ENCODE data around the gene EML4. TPM values are rescaled to one million over a fixed set of nuclear protein-coding genes. Genes with fewer than 3 reads are reported as not detected.
A peak's percentile ranks its signal among the peaks of the same experiment; 100 is the strongest.

The EML4 gene
- total RNA-seq, 2 experiments from 2014 or later = 58.2 to 59.7 TPM

- POLR2A ChIA-PET = interaction anchor here (1.0 to 1.2 kb wide), 2 partner anchors 9 kb away, joined by 4 to 6 read pairs; no protein-coding TSS in a partner anchor
- CTCF ChIA-PET = no interaction called here
Measured at GRCh38 chr2:42337846-42338566, 168.9 kb downstream of the EML4 start.

GRCh38 chr2:42338567-42339190 lies 169.5 kb downstream of the EML4 start:
- intact Hi-C loops (cut with micrococcal nuclease) = no loop called here
- Mint-ChIP-seq H3K4me1 (ENCODE audit: low read depth) (peaks cover 33% of the 10 kb centered on the region), H3K4me3 (no peak overlapping the region), H3K36me3 (ENCODE audit: low read depth) (peaks cover 67% of the 10 kb centered on the region), H3K27ac (no peak overlapping the region), H3K27me3 (no peaks in the 10 kb centered on the region), H3K9me3 (peaks cover 8% of the 10 kb centered on the region)
- no peak for ATAC-seq
- TF ChIP-seq CTCF (IDR thresholded peaks at IDR 0.05) = no peak
- CTCF ChIA-PET = no interaction called here
- POLR2A ChIA-PET = interaction anchor here (1.2 kb wide), 1 partner anchor 10 kb away, joined by 4 read pairs; no protein-coding TSS in a partner anchor
- no peak for DNase-seq

More at GRCh38 chr2:42337846-42338566, 168.9 kb downstream of the EML4 start:
- Mint-ChIP-seq H3K4me3 (no peak overlapping the region), H3K36me3 (ENCODE audit: low read depth) (peaks cover 69% of the 10 kb centered on the region), H3K9me3 (peaks cover 8% of the 10 kb centered on the region), H3K4me1 (ENCODE audit: low read depth) (peaks cover 31% of the 10 kb centered on the region), H3K27me3 (no peaks in the 10 kb centered on the region), H3K27ac (no peak overlapping the region)
- no peak for TF ChIP-seq CTCF (IDR thresholded peaks at IDR 0.05)
- DNase-seq (no peak), ATAC-seq (no peak)
- intact Hi-C loops (cut with micrococcal nuclease) = no loop called here

- ATAC-seq (no peak), DNase-seq (peak; percentile 10)
- CTCF ChIA-PET = interaction anchor here (1.1 kb wide), 1 partner anchor 11 kb away, joined by 3 read pairs; no protein-coding TSS in a partner anchor
- H3K36me3 Mint-ChIP-seq (ENCODE audit: low read depth) = peaks cover 68% of the 10 kb centered on the region
- POLR2A ChIA-PET = interaction anchor here (1.2 kb wide), 1 partner anchor 10 kb away, joined by 4 read pairs; no protein-coding TSS in a partner anchor
- H3K27me3 Mint-ChIP-seq = no peaks in the 10 kb centered on the region
- no peak overlapping the region for H3K4me3 Mint-ChIP-seq
- peak overlapping the region; percentile 9 for H3K27ac Mint-ChIP-seq
- no peak for TF ChIP-seq CTCF (IDR thresholded peaks at IDR 0.05)
- intact Hi-C loops (cut with micrococcal nuclease) = no loop called here
- H3K9me3 Mint-ChIP-seq = peaks cover 8% of the 10 kb centered on the region
- H3K4me1 Mint-ChIP-seq (ENCODE audit: low read depth) = peaks cover 35% of the 10 kb centered on the region
Measured at GRCh38 chr2:42339191-42339912, 170.2 kb downstream of the EML4 start.

GRCh38 chr2:42340045-42340937 lies 171.1 kb downstream of the EML4 start:
- ChIA-PET CTCF (interaction anchor here (1.1 to 1.8 kb wide), 2 partner anchors 9 to 12 kb away, joined by 3 to 4 read pairs; no protein-coding TSS in a partner anchor), POLR2A (interaction anchor here (0.8 kb wide), 1 partner anchor 11 kb away, joined by 3 read pairs; no protein-coding TSS in a partner anchor)
- peaks cover 35% of the 10 kb centered on the region for H3K4me1 Mint-ChIP-seq (ENCODE audit: low read depth)
- no peak overlapping the region for H3K4me3 Mint-ChIP-seq
- H3K27me3 Mint-ChIP-seq = no peaks in the 10 kb centered on the region
- DNase-seq (no peak), ATAC-seq (no peak)
- H3K27ac Mint-ChIP-seq = peak overlapping the region; percentile 9
- intact Hi-C loops (cut with micrococcal nuclease) = no loop called here
- H3K36me3 Mint-ChIP-seq (ENCODE audit: low read depth) = peaks cover 68% of the 10 kb centered on the region
- H3K9me3 Mint-ChIP-seq = peaks cover 8% of the 10 kb centered on the region
- TF ChIP-seq CTCF (IDR thresholded peaks at IDR 0.05) = no peak
